ENCODE results near the gene MS4A13.

The MS4A13 gene, protein sequence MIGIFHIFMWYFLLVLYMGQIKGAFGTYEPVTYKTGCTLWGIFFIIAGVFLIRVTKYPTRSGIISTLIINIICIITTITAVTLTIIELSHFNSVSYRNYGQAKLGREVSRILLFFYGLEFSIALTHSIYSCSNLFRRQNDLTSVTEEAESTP

DNA sequence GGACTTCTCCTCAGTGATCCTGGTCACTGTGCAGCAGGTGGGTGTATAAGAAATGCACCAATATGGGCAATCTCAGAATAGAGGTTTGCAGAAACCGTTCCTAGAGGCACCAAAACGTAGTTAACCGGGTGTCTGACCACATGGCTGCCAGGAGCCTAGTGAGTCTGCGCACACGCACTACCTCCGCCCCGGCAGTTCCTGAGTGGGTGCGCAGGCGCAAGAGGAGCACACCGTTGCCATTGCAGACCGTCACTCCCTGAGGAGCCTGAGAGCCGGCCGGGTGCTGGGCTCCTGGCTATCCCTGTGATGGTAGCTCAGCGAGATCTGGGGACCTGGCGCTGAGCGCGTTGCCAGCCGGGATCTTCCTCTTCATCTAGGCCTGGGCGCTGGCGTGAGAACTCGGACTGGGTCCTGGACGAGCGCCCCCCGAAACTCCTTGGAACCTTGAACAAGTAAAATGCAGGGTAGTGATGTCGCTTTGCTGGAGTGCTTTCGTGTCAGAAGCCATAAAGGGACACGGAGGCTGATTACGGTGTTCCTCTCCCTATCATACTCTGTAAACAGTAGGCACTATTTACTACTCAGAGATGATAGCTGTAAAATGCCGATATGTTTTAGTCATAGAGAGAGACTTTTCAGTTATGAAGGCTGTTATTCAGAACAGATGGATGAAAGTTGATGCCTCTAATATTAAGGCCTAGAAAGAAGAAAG, at the start of gene MS4A13:
TSS of gene MS4A13 (plus strand) at position 249 of the 712 bp plus-strand sequence. CDS start 2,692 bp downstream, outside the sequence.
- H3K27ac ChIP-seq (ENCODE audit: extremely low read depth, low read depth, low read length): no peak within 1 kb of the TSS
- CTCF ChIA-PET: no interaction called here
- POLR2A ChIA-PET: no interaction called here

DNA sequence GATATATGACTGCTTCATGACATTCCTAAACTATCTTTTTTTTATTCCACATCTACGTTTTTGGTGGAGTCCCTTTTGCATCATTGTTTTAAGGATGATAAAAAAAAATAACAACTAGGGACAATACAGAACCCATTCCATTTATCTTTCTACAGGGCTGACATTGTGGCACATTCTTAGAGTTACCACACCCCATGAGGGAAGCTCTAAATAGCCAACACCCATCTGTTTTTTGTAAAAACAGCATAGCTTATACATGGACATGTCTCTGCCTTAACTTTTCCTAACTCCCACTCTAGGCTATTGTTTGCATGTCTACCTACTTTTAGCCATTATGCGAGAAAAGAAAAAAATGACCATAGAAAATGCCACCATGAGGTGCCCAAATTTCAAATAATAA, 46.4 kb upstream of the MS4A13 start:
- Histone ChIP-seq H3K27ac (ENCODE audit: extremely low read depth, low read depth, low read length) (no peak overlapping the region), H3K36me3 (ENCODE audit: control insufficient read depth in 2 of 2, insufficient read depth in 1 of 2, low read length in 2 of 2) (no peaks in the 10 kb centered on the region), H3K4me3 (ENCODE audit: low read depth, low read length) (no peak overlapping the region), H3K4me1 (ENCODE audit: control insufficient read depth, insufficient read depth, low read length) (no peaks in the 10 kb centered on the region), H3K9me3 (ENCODE audit: control insufficient read depth, insufficient read depth, low read depth, low read length) (no peaks in the 10 kb centered on the region)
- POLR2A ChIA-PET: no interaction called here
- TF ChIP-seq, protein P1, sequence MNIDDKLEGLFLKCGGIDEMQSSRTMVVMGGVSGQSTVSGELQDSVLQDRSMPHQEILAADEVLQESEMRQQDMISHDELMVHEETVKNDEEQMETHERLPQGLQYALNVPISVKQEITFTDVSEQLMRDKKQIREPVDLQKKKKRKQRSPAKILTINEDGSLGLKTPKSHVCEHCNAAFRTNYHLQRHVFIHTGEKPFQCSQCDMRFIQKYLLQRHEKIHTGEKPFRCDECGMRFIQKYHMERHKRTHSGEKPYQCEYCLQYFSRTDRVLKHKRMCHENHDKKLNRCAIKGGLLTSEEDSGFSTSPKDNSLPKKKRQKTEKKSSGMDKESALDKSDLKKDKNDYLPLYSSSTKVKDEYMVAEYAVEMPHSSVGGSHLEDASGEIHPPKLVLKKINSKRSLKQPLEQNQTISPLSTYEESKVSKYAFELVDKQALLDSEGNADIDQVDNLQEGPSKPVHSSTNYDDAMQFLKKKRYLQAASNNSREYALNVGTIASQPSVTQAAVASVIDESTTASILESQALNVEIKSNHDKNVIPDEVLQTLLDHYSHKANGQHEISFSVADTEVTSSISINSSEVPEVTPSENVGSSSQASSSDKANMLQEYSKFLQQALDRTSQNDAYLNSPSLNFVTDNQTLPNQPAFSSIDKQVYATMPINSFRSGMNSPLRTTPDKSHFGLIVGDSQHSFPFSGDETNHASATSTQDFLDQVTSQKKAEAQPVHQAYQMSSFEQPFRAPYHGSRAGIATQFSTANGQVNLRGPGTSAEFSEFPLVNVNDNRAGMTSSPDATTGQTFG (tag by site-specific recombination; IDR thresholded peaks at IDR 0.05; ENCODE audit: borderline replicate concordance): no peak
- TF ChIP-seq ZNF747 (tag by site-specific recombination; IDR thresholded peaks at IDR 0.05) (no peak), KLF9 (tag by site-specific recombination; IDR thresholded peaks at IDR 0.05; ENCODE audit: low read depth) (no peak), ZNF214 (tag by site-specific recombination; IDR thresholded peaks at IDR 0.05; ENCODE audit: borderline replicate concordance) (no peak), FEZF1 (tag by site-specific recombination; IDR thresholded peaks at IDR 0.05) (no peak), KLF16 (tag by site-specific recombination; IDR thresholded peaks at IDR 0.05) (no peak), MYNN (tag by site-specific recombination; IDR thresholded peaks at IDR 0.05; ENCODE audit: borderline replicate concordance) (no peak)
- TF ChIP-seq, protein P2, sequence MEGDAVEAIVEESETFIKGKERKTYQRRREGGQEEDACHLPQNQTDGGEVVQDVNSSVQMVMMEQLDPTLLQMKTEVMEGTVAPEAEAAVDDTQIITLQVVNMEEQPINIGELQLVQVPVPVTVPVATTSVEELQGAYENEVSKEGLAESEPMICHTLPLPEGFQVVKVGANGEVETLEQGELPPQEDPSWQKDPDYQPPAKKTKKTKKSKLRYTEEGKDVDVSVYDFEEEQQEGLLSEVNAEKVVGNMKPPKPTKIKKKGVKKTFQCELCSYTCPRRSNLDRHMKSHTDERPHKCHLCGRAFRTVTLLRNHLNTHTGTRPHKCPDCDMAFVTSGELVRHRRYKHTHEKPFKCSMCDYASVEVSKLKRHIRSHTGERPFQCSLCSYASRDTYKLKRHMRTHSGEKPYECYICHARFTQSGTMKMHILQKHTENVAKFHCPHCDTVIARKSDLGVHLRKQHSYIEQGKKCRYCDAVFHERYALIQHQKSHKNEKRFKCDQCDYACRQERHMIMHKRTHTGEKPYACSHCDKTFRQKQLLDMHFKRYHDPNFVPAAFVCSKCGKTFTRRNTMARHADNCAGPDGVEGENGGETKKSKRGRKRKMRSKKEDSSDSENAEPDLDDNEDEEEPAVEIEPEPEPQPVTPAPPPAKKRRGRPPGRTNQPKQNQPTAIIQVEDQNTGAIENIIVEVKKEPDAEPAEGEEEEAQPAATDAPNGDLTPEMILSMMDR (tag by site-specific recombination; IDR thresholded peaks at IDR 0.05): no peak
- TF ChIP-seq, protein P3, sequence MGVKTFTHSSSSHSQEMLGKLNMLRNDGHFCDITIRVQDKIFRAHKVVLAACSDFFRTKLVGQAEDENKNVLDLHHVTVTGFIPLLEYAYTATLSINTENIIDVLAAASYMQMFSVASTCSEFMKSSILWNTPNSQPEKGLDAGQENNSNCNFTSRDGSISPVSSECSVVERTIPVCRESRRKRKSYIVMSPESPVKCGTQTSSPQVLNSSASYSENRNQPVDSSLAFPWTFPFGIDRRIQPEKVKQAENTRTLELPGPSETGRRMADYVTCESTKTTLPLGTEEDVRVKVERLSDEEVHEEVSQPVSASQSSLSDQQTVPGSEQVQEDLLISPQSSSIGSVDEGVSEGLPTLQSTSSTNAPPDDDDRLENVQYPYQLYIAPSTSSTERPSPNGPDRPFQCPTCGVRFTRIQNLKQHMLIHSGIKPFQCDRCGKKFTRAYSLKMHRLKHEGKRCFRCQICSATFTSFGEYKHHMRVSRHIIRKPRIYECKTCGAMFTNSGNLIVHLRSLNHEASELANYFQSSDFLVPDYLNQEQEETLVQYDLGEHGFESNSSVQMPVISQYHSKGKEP (tag by site-specific recombination; IDR thresholded peaks at IDR 0.05): no peak
- TF ChIP-seq, protein P4, sequence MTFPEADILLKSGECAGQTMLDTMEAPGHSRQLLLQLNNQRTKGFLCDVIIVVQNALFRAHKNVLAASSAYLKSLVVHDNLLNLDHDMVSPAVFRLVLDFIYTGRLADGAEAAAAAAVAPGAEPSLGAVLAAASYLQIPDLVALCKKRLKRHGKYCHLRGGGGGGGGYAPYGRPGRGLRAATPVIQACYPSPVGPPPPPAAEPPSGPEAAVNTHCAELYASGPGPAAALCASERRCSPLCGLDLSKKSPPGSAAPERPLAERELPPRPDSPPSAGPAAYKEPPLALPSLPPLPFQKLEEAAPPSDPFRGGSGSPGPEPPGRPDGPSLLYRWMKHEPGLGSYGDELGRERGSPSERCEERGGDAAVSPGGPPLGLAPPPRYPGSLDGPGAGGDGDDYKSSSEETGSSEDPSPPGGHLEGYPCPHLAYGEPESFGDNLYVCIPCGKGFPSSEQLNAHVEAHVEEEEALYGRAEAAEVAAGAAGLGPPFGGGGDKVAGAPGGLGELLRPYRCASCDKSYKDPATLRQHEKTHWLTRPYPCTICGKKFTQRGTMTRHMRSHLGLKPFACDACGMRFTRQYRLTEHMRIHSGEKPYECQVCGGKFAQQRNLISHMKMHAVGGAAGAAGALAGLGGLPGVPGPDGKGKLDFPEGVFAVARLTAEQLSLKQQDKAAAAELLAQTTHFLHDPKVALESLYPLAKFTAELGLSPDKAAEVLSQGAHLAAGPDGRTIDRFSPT (tag by site-specific recombination; IDR thresholded peaks at IDR 0.05): no peak
- CTCF ChIA-PET: no interaction called here

More for the DNA sequence above, at the start of gene MS4A13:
- H3K9me3 ChIP-seq (ENCODE audit: control insufficient read depth, insufficient read depth, low read depth, low read length): no peaks in the 10 kb centered on the region
- H3K36me3 ChIP-seq (ENCODE audit: control insufficient read depth in 2 of 2, insufficient read depth in 1 of 2, low read length in 2 of 2): no peaks in the 10 kb centered on the region
- TF ChIP-seq ZNF426 (tag by site-specific recombination; IDR thresholded peaks at IDR 0.05) (no peak), ZNF423 (tag by site-specific recombination; IDR thresholded peaks at IDR 0.05) (no peak)
- H3K4me1 ChIP-seq (ENCODE audit: control insufficient read depth, insufficient read depth, low read length): no peaks in the 10 kb centered on the region
- H3K4me3 ChIP-seq (ENCODE audit: low read depth, low read length): no peak within 1 kb of the TSS

All from HEK293 (cell line).